ENCODE data around the gene TGFBI.

Gene TGFBI

DNA sequence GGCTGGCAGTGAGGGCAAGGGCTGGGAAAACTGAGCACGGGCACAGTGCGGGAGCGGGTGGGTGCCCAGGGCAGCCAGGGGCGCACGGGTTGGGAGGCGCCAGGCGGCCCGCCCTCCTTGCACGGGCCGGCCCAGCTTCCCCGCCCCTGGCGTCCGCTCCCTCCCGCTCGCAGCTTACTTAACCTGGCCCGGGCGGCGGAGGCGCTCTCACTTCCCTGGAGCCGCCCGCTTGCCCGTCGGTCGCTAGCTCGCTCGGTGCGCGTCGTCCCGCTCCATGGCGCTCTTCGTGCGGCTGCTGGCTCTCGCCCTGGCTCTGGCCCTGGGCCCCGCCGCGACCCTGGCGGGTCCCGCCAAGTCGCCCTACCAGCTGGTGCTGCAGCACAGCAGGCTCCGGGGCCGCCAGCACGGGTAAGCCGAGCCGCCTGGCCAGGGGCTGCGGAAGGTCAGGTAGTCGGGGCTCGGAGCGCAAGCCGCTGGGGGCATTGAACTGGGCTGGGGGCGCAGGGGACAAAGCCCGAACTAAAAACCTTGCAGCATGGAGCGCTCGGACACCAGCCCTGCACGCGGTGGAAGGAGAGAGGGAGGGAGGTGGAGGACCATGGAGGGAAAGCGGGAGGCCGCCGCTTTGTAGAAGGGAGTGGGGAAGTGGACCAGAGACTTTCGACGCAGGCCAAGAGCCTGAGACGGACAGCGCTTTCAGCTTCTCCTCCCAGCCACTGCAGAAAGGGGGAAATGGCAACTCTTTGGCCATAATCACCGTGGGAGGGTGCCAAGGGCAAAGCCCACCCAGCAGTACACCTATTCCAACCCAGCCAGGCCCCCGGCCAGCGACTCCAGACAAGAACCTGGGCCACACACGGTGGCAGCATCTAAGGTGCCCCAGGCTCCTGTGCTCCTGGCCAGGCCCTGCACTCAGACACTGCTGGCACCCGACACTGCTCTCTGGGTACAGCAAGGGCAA lies at the start of gene TGFBI:
Gene TGFBI, plus strand, starts transcription at position 207 of the 961 bp plus-strand sequence. Its CDS starts 68 bp downstream, at position 275.
- TF ChIP-seq, protein P1, sequence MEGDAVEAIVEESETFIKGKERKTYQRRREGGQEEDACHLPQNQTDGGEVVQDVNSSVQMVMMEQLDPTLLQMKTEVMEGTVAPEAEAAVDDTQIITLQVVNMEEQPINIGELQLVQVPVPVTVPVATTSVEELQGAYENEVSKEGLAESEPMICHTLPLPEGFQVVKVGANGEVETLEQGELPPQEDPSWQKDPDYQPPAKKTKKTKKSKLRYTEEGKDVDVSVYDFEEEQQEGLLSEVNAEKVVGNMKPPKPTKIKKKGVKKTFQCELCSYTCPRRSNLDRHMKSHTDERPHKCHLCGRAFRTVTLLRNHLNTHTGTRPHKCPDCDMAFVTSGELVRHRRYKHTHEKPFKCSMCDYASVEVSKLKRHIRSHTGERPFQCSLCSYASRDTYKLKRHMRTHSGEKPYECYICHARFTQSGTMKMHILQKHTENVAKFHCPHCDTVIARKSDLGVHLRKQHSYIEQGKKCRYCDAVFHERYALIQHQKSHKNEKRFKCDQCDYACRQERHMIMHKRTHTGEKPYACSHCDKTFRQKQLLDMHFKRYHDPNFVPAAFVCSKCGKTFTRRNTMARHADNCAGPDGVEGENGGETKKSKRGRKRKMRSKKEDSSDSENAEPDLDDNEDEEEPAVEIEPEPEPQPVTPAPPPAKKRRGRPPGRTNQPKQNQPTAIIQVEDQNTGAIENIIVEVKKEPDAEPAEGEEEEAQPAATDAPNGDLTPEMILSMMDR (IDR thresholded peaks at IDR 0.05; ENCODE audit: borderline replicate concordance, insufficient read depth, low read depth, low read length), result 0 out of 2 replicates have a peak, but pooled peaks have one; percentile 16
- H3K4me3 ChIP-seq (ENCODE audit: low read depth, low read length), result peak within 1 kb of the TSS; percentile 5

DNA sequence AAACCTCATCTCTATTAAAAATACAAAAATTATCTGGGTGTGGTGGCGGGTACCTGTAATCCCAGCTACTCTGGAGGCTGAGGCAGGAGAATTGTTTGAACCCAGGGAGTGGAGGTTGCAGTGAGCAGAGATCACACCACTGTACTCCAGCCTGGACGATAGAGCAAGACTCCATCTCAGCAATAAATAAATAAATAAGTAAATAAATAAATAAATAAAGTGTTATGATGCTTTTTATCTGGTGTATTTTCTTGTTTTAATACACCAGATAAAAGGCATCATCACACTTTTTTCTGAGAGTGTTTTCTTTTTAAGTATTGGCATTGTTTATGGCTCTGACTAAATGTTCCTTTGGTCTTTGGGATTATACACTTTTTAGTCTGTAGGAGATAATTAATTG lies 49.8 kb upstream of the TGFBI start:
- H3K4me3 ChIP-seq (ENCODE audit: low read depth, low read length), result no peak overlapping the region
- TF ChIP-seq, protein P1 (IDR thresholded peaks at IDR 0.05; ENCODE audit: borderline replicate concordance, insufficient read depth, low read depth, low read length), result no peak

DNA sequence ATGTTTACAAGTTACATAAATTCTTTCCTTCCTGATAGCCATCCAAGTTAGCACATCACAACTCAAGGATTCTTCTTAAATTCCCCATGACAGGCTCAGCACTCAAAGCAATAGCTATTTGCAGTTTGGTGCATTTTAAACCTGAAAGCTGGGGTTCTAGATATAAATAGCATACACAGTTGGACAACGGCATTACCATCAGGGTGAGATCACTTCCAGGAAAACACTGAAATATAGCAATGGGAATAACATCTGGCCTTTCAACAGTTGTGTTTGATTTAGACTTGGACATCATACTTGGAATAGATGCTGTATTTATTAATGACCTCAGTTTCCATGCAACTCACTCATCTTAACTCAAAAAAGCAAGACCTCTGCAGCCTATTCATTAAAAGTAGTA lies 49.3 kb upstream of the TGFBI start:
- TF ChIP-seq, protein P1 (IDR thresholded peaks at IDR 0.05; ENCODE audit: borderline replicate concordance, insufficient read depth, low read depth, low read length), result no peak
- no peak overlapping the region for H3K4me3 ChIP-seq (ENCODE audit: low read depth, low read length)

DNA sequence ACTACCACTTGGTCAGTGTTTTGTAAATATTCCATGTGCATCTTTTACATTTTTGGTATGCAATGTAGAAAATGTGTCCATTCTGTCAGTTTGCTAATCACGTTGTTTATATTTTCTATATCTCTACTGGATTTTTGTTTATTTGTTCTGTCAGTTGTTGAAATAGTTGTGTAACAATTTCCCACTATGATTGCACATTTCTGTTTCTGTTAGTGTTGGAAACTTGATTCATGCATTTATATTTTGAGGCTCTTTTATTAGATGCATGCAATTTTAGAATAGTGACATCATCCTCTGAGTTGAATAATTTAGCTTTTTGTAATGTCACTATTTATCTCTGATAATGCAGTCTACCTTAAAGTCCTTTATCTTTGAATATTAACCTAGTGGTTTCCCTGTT lies 48.2 kb upstream of the TGFBI start:
- TF ChIP-seq, protein P1 (IDR thresholded peaks at IDR 0.05; ENCODE audit: borderline replicate concordance, insufficient read depth, low read depth, low read length), result no peak

DNA sequence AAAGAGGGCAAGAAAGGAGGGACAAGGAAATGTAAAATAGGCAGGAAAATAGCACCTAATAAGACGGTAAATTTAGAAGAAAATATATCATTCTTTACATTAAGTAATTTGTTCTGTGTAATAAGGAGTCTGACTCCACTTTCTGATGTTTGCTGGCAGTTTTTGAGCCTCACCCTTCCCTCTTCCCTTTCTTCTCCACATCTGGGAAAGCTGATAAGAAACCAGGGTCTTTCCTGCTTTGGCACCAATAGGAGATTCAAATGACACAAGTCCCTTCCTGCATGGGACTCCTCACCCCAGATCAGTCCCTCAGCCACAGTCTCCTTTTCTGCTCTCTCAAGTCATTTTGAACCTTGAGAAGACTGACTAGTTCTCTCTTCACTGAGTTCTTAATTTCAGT lies 42.8 kb upstream of the TGFBI start:
- no peak overlapping the region for H3K4me3 ChIP-seq (ENCODE audit: low read depth, low read length)
- TF ChIP-seq, protein P1 (IDR thresholded peaks at IDR 0.05; ENCODE audit: borderline replicate concordance, insufficient read depth, low read depth, low read length), result no peak

More for the DNA sequence above, 48.2 kb upstream of the TGFBI start:
- H3K4me3 ChIP-seq (ENCODE audit: low read depth, low read length), result no peak overlapping the region

DNA sequence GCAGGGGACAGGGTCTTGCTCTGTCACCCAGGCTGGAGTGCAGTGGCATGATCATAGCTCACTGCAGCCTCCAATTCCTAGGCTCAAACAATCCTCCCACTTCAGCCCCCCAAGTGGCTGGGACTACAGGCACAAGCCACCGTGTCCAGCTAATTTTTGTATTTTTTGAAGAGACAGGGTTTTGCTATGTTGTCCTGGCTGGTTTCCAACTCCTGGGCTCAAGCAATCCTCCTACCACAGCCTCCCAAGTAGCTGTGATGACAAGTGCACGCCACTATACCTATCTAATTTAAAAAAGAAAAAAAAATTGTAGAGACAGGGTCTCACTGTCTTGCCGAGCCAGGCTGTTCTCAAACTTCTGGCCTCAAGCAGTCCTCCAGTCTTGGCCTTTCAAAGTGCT lies 42.4 kb upstream of the TGFBI start:
- TF ChIP-seq, protein P1 (IDR thresholded peaks at IDR 0.05; ENCODE audit: borderline replicate concordance, insufficient read depth, low read depth, low read length), result no peak
- no peak overlapping the region for H3K4me3 ChIP-seq (ENCODE audit: low read depth, low read length)

Data from GM12875 (cell line).